Stimulated activated CD4-positive, alpha-beta T cell treated with anti-CD3 and anti-CD28 coated beads, Interleukin-2, amount 100 ng/mL, for 4 hours (primary cell): ENCODE measurements around the gene CALHM2.
"Not testable (repeated sequence)": the region's sequence is repeated elsewhere in the genome, so short reads cannot be mapped to it uniquely, and the experiment has no call there.

Experiments
- DNase-seq: peaks from one replicate; pipeline ENCODE4 v3.0.0-alpha.2; 2020; ENCODE audit warnings: low read depth

The CALHM2 gene

GRCh38 chr10:103449208-103450144 lies 2.7 kb downstream of the CALHM2 start:
- DNase-seq, result no peak

- no peak for DNase-seq
Observed at GRCh38 chr10:103448746-103449145, 3.4 kb downstream of the CALHM2 start.

GRCh38 chr10:103447187-103447586 lies 5.0 kb downstream of the CALHM2 start:
- DNase-seq, result no peak

- no peak for DNase-seq
Observed at GRCh38 chr10:103445767-103446567, 6.2 kb downstream of the CALHM2 start.

GRCh38 chr10:103445366-103445765 lies 6.8 kb downstream of the CALHM2 start:
- no peak for DNase-seq

- no peak for DNase-seq
Observed at GRCh38 chr10:103444478-103444877, 7.7 kb downstream of the CALHM2 start.

GRCh38 chr10:103443475-103444185 lies 8.5 kb downstream of the CALHM2 start:
- no peak for DNase-seq

GRCh38 chr10:103442031-103442461 lies 10.1 kb downstream of the CALHM2 start:
- no peak for DNase-seq

GRCh38 chr10:103441611-103442010 lies 10.6 kb downstream of the CALHM2 start:
- no peak for DNase-seq

- no peak for DNase-seq
Observed at GRCh38 chr10:103441206-103441605, 11.0 kb downstream of the CALHM2 start.

- DNase-seq, result no peak
Observed at GRCh38 chr10:103440416-103440815, 11.8 kb downstream of the CALHM2 start.

GRCh38 chr10:103439776-103440175 lies 12.4 kb downstream of the CALHM2 start:
- no peak for DNase-seq

GRCh38 chr10:103433858-103434257 lies 18.3 kb downstream of the CALHM2 start:
- DNase-seq, result no peak

GRCh38 chr10:103431902-103432301 lies 20.3 kb downstream of the CALHM2 start:
- no peak for DNase-seq

- no peak for DNase-seq
Observed at GRCh38 chr10:103429647-103430046, 22.5 kb downstream of the CALHM2 start.

- no peak for DNase-seq
Observed at GRCh38 chr10:103428989-103429643, 23.1 kb downstream of the CALHM2 start.

- no peak for DNase-seq
Observed at GRCh38 chr10:103427866-103428265, 24.3 kb downstream of the CALHM2 start.

- no peak for DNase-seq
Observed at GRCh38 chr10:103423748-103424147, 28.4 kb downstream of the CALHM2 start.

GRCh38 chr10:103419101-103419500 lies 33.1 kb downstream of the CALHM2 start:
- no peak for DNase-seq

GRCh38 chr10:103417601-103418000 lies 34.6 kb downstream of the CALHM2 start:
- no peak for DNase-seq

- DNase-seq, result not testable (repeated sequence)
Observed at GRCh38 chr10:103417148-103417469, 35.1 kb downstream of the CALHM2 start.
